Osteoblast (primary cell): ENCODE results near the gene ZNF546. TPM values are rescaled to one million over a fixed set of nuclear protein-coding genes. Genes with fewer than 3 reads are reported as not detected.

Experiments
- DNase-seq: peaks from one replicate; pipeline ENCODE4 v3.0.0; 2011; ENCODE audit warnings: low spot score, mixed read lengths; ENCODE audit not compliant: insufficient read length; ENCODE audit errors: missing footprints
- H2AFZ ChIP-seq: 2 replicates; pipeline ENCODE4 v1.6.0; 2011; ENCODE audit warnings: mild to moderate bottlenecking, low read length
- H3K27ac ChIP-seq: 2 replicates; pipeline ENCODE4 v1.5.1; 2011; ENCODE audit warnings: mild to moderate bottlenecking, low read depth, low read length, moderate library complexity
- H3K27me3 ChIP-seq: 2 replicates; pipeline ENCODE4 v1.6.0; 2012; ENCODE audit warnings: mild to moderate bottlenecking, control low read depth, inconsistent platforms, low read length, moderate library complexity; ENCODE audit not compliant: insufficient read depth
- H3K36me3 ChIP-seq: 2 replicates; pipeline ENCODE4 v1.5.1; 2011; ENCODE audit warnings: mild to moderate bottlenecking, low read length, control low read depth, moderate library complexity; ENCODE audit not compliant: insufficient read depth
- H3K4me1 ChIP-seq: 2 replicates; pipeline ENCODE4 v1.5.1; 2011; ENCODE audit warnings: mild to moderate bottlenecking, low read length, control low read depth, moderate library complexity; ENCODE audit not compliant: insufficient read depth
- H3K4me2 ChIP-seq: 2 replicates; pipeline ENCODE4 v1.6.0; 2011; ENCODE audit warnings: mild to moderate bottlenecking, low read length; ENCODE audit not compliant: insufficient read depth
- H3K4me3 ChIP-seq: fragments of 200-600 bp; sonication (generic); 3 replicates; pipeline ENCODE4 v1.5.1; 2012; ENCODE audit warnings: mild to moderate bottlenecking, low read length, inconsistent platforms; ENCODE audit not compliant: insufficient read depth
- H3K79me2 ChIP-seq: 2 replicates; pipeline ENCODE4 v1.6.0; 2012; ENCODE audit warnings: mild to moderate bottlenecking, low read length, control low read depth, inconsistent platforms; ENCODE audit not compliant: insufficient read depth
- H3K9me3 ChIP-seq: 2 replicates; pipeline ENCODE4 v1.5.1; 2011; ENCODE audit warnings: low read depth, low read length, control low read depth
- H4K20me1 ChIP-seq: 2 replicates; pipeline ENCODE4 v1.6.0; 2012; ENCODE audit warnings: mild to moderate bottlenecking, low read length, control low read depth; ENCODE audit not compliant: insufficient read depth
- total RNA-seq: library from RNA; depleted of rRNA; stranded (reverse); fragments of >200 nt; gene quantifications from 2 replicates; pipeline ENCODE4 v1.2.3, GENCODE V29; 2012
- TF ChIP-seq, protein P1 (sequence below): IDR thresholded peaks from 2 replicates; pipeline ENCODE4 v1.5.1; 2011; ENCODE audit warnings: mild to moderate bottlenecking, low read depth, low read length, moderate library complexity; ENCODE audit errors: extremely low read depth

The ZNF546 gene
- total RNA-seq, 1 donor: 8.7 TPM

DNA sequence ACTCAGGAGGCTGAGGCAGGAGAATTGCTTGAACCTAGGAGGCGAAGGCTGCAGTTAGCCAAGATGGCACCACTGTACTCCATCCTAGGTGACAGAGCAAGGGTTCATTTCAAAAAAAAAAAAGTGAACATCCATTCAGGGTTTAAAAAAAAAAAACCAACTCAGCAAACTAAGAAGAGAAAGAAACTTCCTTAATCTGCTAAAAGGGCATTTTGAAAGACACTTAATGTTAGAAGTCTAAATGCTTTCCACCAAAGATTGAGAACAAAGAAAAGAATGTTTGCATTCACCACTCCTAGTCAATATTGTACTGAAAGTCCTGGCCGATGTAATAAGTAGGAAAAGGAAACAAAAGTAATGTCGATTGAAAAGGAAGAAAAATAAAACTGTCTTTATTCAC lies 33.0 kb upstream of the ZNF546 start:
- TF ChIP-seq, protein P1, sequence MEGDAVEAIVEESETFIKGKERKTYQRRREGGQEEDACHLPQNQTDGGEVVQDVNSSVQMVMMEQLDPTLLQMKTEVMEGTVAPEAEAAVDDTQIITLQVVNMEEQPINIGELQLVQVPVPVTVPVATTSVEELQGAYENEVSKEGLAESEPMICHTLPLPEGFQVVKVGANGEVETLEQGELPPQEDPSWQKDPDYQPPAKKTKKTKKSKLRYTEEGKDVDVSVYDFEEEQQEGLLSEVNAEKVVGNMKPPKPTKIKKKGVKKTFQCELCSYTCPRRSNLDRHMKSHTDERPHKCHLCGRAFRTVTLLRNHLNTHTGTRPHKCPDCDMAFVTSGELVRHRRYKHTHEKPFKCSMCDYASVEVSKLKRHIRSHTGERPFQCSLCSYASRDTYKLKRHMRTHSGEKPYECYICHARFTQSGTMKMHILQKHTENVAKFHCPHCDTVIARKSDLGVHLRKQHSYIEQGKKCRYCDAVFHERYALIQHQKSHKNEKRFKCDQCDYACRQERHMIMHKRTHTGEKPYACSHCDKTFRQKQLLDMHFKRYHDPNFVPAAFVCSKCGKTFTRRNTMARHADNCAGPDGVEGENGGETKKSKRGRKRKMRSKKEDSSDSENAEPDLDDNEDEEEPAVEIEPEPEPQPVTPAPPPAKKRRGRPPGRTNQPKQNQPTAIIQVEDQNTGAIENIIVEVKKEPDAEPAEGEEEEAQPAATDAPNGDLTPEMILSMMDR: no peak
- H3K4me1 ChIP-seq: no peaks in the 10 kb centered on the region
- H3K27ac ChIP-seq: no peak overlapping the region
- H4K20me1 ChIP-seq: no peaks in the 10 kb centered on the region
- H3K27me3 ChIP-seq: no peaks in the 10 kb centered on the region
- H3K79me2 ChIP-seq: no peaks in the 10 kb centered on the region
- no peaks in the 10 kb centered on the region for H3K36me3 ChIP-seq
- no peak for DNase-seq
- no peak overlapping the region for H3K4me2 ChIP-seq
- no peak overlapping the region for H2AFZ ChIP-seq
- H3K9me3 ChIP-seq: no peaks in the 10 kb centered on the region
- no peak overlapping the region for H3K4me3 ChIP-seq

DNA sequence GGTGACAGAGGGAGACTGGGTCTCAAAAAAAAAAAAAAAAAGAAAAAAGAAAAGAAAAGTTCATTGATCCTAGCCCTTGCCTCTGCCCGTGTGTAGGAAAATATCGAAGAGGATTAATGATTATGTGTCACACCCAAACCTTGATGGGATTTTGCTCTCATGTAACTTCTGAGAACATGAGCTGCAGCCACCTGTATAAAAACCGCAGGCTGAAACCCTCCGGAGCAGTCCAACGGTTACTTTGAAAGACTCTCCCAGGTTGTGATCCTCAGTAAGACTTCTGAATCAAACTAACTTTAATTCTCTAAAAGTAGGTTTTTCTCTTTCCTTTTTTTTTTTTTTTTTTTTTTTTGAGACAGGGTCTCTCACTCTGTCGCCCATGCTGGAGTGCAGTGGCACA lies 30.2 kb upstream of the ZNF546 start:
- no peak overlapping the region for H3K4me3 ChIP-seq
- H3K79me2 ChIP-seq: peaks cover 7% of the 10 kb centered on the region
- no peak overlapping the region for H3K27ac ChIP-seq
- H3K4me2 ChIP-seq: no peak overlapping the region
- H3K9me3 ChIP-seq: no peaks in the 10 kb centered on the region
- H2AFZ ChIP-seq: no peak overlapping the region
- peaks cover 6% of the 10 kb centered on the region for H3K4me1 ChIP-seq
- no peaks in the 10 kb centered on the region for H3K36me3 ChIP-seq
- DNase-seq: no peak
- H3K27me3 ChIP-seq: no peaks in the 10 kb centered on the region
- TF ChIP-seq, protein P1: no peak
- no peaks in the 10 kb centered on the region for H4K20me1 ChIP-seq

DNA sequence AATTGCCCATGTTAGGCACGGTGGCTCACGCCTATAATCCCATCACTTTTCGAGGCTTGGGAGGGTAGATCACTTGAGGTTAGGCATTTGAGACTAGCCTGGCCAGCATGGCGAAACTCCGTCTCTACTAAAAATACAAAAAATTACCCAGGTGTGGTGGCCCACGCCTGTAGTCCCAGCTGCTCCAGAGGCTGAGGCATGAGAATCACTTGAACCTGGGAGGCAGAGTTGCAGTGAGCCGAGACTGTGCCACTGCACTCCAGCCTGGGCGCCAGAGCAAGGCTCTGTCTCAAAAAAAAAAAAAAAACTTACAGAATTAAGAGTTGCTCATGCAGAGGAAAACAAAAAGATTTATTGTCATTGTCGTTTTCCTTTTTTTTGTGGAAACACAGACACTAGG lies 29.3 kb upstream of the ZNF546 start:
- Histone ChIP-seq H3K36me3 (peaks cover 5% of the 10 kb centered on the region), H3K79me2 (peaks cover 15% of the 10 kb centered on the region), H3K4me1 (peaks cover 12% of the 10 kb centered on the region), H3K27ac (no peak overlapping the region), H2AFZ (no peak overlapping the region), H4K20me1 (no peaks in the 10 kb centered on the region), H3K9me3 (no peaks in the 10 kb centered on the region), H3K4me3 (no peak overlapping the region), H3K27me3 (no peaks in the 10 kb centered on the region), H3K4me2 (no peak overlapping the region)
- TF ChIP-seq, protein P1: no peak
- no peak for DNase-seq

DNA sequence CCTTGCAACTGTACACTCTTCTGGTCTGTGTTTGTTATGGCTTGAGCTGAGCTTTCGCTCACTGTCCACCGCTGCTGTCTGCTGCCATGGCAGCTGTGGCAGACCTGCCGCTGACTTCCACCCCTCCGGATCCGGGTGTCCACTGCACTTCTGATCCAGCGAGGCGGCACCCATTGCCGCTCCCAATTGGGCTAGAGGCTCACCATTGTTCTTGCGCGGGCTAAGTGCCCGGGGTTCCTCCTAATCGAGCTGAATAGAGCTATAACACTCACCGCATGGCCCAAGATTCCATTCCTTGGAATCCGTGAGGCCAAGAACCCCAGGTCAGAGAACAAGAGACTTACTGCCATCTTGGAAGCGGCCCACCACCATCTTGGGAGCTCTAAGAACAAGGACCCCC lies 28.1 kb upstream of the ZNF546 start:
- Histone ChIP-seq H2AFZ (no peak overlapping the region), H3K36me3 (peaks cover 17% of the 10 kb centered on the region)
- DNase-seq: no peak

More for the DNA sequence above, 28.1 kb upstream of the ZNF546 start:
- no peak overlapping the region for H3K4me3 ChIP-seq
- H3K27me3 ChIP-seq: no peaks in the 10 kb centered on the region
- H4K20me1 ChIP-seq: peaks cover 2% of the 10 kb centered on the region
- TF ChIP-seq, protein P1: no peak
- no peak overlapping the region for H3K27ac ChIP-seq
- no peak overlapping the region for H3K4me2 ChIP-seq
- H3K79me2 ChIP-seq: peaks cover 26% of the 10 kb centered on the region
- peaks cover 12% of the 10 kb centered on the region for H3K4me1 ChIP-seq
- H3K9me3 ChIP-seq: no peaks in the 10 kb centered on the region
